ENCODE measurements around the gene DLX5.

The DLX5 gene

DNA sequence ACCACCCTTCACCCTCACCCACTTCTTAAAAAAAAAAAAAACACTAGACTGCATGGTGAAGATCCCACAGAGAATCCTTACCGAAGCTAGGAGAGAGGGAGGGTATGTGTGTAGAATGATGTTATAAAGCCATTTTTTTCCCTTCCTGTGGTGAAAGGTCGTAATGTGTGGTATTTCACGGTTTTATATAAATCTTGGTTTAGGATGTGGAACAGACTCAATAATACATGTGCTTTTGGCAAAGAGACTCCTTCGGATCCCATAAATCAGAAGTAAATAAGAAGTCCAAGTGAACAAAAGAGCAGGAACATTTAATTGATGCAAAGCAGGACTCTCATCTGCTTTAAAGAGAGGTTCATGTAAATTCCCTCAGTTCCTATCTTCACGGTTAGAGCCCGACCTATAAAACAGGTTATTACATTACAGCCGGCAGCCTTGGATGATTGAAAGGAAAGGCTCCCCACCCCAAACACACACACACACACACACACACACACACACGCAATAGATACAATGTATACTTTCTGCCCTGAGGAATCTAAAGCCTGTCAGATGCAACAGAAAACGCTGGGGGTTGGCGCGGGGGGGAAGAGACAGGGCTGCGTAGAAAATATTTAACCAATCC is 8.8 kb downstream of the DLX5 start:
- TF ChIP-seq POLR2AphosphoS5 (IDR thresholded peaks at IDR 0.05; ENCODE audit: low read depth, low read length): no peak
- no peak for TF ChIP-seq REST (IDR thresholded peaks at IDR 0.05; ENCODE audit: insufficient read depth in 1 of 2, low read depth in 2 of 2, low read length in 2 of 2)
- TF ChIP-seq FOXP2 (optimal IDR thresholded peaks at IDR 0.05; ENCODE audit: borderline replicate concordance, extremely low read depth, extremely low read length, insufficient read depth): no peak
- no peak for TF ChIP-seq SIN3A (IDR thresholded peaks at IDR 0.05; ENCODE audit: borderline replicate concordance, insufficient read depth, low read length)
- TF ChIP-seq TAF1 (IDR thresholded peaks at IDR 0.05; ENCODE audit: borderline replicate concordance, insufficient read depth, low read length): no peak

DNA sequence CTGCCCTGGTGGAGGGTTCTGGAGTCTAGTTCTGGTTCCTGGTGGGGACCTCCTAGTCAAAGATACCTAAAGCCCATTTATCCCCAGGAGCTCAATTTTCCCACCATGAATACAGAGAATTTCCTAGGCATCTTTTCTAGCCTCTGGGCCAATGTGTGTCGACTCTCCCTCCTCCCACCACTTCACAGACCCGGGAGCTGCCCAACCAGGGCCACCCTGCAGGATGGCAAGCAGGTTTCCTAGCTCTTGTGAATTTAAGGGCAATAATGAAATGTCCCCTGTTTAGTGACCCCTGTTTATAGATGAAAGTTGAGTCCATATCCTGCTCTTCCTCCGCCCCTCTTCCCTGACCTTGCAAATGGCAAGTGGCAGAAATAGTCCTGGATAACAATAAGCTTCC is 9.4 kb downstream of the DLX5 start:
- TF ChIP-seq REST (IDR thresholded peaks at IDR 0.05; ENCODE audit: insufficient read depth in 1 of 2, low read depth in 2 of 2, low read length in 2 of 2) (no peak), TAF1 (IDR thresholded peaks at IDR 0.05; ENCODE audit: borderline replicate concordance, insufficient read depth, low read length) (no peak), FOXP2 (optimal IDR thresholded peaks at IDR 0.05; ENCODE audit: borderline replicate concordance, extremely low read depth, extremely low read length, insufficient read depth) (no peak), SIN3A (IDR thresholded peaks at IDR 0.05; ENCODE audit: borderline replicate concordance, insufficient read depth, low read length) (no peak), POLR2AphosphoS5 (IDR thresholded peaks at IDR 0.05; ENCODE audit: low read depth, low read length) (no peak)

GRCh38 chr7:97014145-97014750 is 10.4 kb downstream of the DLX5 start:
- TF ChIP-seq TAF1 (IDR thresholded peaks at IDR 0.05; ENCODE audit: borderline replicate concordance, insufficient read depth, low read length) (no peak), SIN3A (IDR thresholded peaks at IDR 0.05; ENCODE audit: borderline replicate concordance, insufficient read depth, low read length) (no peak), POLR2AphosphoS5 (IDR thresholded peaks at IDR 0.05; ENCODE audit: low read depth, low read length) (no peak), REST (IDR thresholded peaks at IDR 0.05; ENCODE audit: insufficient read depth in 1 of 2, low read depth in 2 of 2, low read length in 2 of 2) (no peak), FOXP2 (optimal IDR thresholded peaks at IDR 0.05; ENCODE audit: borderline replicate concordance, extremely low read depth, extremely low read length, insufficient read depth) (no peak)

GRCh38 chr7:97013845-97014134 is 10.8 kb downstream of the DLX5 start:
- TF ChIP-seq FOXP2 (optimal IDR thresholded peaks at IDR 0.05; ENCODE audit: borderline replicate concordance, extremely low read depth, extremely low read length, insufficient read depth) (no peak), SIN3A (IDR thresholded peaks at IDR 0.05; ENCODE audit: borderline replicate concordance, insufficient read depth, low read length) (no peak), TAF1 (IDR thresholded peaks at IDR 0.05; ENCODE audit: borderline replicate concordance, insufficient read depth, low read length) (no peak), REST (IDR thresholded peaks at IDR 0.05; ENCODE audit: insufficient read depth in 1 of 2, low read depth in 2 of 2, low read length in 2 of 2) (no peak), POLR2AphosphoS5 (IDR thresholded peaks at IDR 0.05; ENCODE audit: low read depth, low read length) (no peak)

Measured in PFSK-1 (cell line).